Measurements from ENCODE around the gene CHPF.
A peak's percentile ranks its signal among the peaks of the same experiment; 100 is the strongest.

CHPF gene

DNA sequence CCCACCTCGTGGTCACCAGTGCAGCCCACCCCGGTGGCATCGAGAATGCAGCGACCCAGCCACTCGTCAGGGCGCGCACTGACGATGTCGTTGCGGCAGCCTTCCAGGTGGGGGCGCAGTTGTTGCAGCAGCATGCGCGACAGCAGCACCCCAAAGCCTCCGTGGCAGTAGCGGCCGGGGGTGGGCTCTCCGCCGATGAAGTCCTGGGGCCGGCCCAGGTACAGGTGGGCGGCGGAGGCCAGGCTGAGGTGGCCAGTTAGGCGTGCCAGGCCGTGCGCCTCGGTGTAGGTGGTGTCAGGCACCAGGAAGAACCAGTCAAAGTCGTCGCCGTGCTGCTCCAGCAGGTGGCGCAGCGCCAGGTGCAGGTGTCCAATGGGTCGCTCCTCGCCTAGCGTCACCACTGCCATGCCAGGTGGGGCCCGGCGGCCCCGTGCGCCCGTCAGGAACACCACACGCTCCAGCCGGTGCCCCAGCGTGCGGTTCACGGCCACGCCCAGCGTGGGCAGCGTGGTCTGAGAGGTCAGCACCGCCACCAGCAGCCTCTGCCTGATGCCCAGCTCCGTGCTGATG, 1.9 kb downstream of the CHPF start:
- peak overlapping the region; percentile 86 for H3K4me2 ChIP-seq (ENCODE audit: insufficient read depth, low read length, poor library complexity, severe bottlenecking)

GRCh38 chr2:219540784-219541504, 2.7 kb downstream of the CHPF start:
- H2BK5ac ChIP-seq (ENCODE audit: low read length), result no peak overlapping the region
- no peak overlapping the region for H2BK12ac ChIP-seq (ENCODE audit: low read length)
- no peak overlapping the region for H3K27ac ChIP-seq (replicated peaks; ENCODE audit: low read length)
- H3K23ac ChIP-seq (ENCODE audit: low read depth, low read length, poor library complexity), result no peak overlapping the region
- H4K8ac ChIP-seq (ENCODE audit: low read depth, low read length), result no peak overlapping the region
- peaks cover 0 to 16% (median 0%) of the 10 kb centered on the region in 3 experiments for H3K27me3 ChIP-seq (ENCODE audit: control insufficient read depth in 3 of 3, insufficient read depth in 3 of 3, low read depth in 1 of 3, low read length in 3 of 3)
- no peak overlapping the region for H3K4me2 ChIP-seq (ENCODE audit: insufficient read depth, low read length, poor library complexity, severe bottlenecking)
- H2AK5ac ChIP-seq (ENCODE audit: low read depth, low read length), result no peak overlapping the region
- H3K4me3 ChIP-seq (ENCODE audit: low read length in 2 of 2), result peak overlapping the region in 1 of 2 donors; percentile 50
- peaks cover 23 to 28% of the 10 kb centered on the region in 2 donors for H3K4me1 ChIP-seq (ENCODE audit: control insufficient read depth in 2 of 2, insufficient read depth in 1 of 2, low read depth in 1 of 2, low read length in 2 of 2)
- WGBS, 2 donors (ENCODE audit: extremely low coverage in 2 of 2, insufficient read length in 2 of 2, insufficient replicate concordance in 1 of 2), result no CpG with 5 or more reads among the region's 12 CpGs
- H3K79me1 ChIP-seq (ENCODE audit: low read depth, low read length), result peaks cover 4% of the 10 kb centered on the region
- H3K9ac ChIP-seq (ENCODE audit: low read depth, low read length, poor library complexity), result no peak overlapping the region
- peaks cover 13 to 32% of the 10 kb centered on the region in 2 donors for H3K36me3 ChIP-seq (replicated peaks in 1 of 2; ENCODE audit: control insufficient read depth in 2 of 2, insufficient read depth in 2 of 2, low read length in 2 of 2)
- no peaks in the 10 kb centered on the region for H3K9me3 ChIP-seq (replicated peaks in 1 of 2; ENCODE audit: control insufficient read depth in 2 of 2, insufficient read depth in 1 of 2, low read depth in 1 of 2, low read length in 2 of 2)
- H2BK120ac ChIP-seq (ENCODE audit: low read depth, low read length), result no peak overlapping the region
- H4K91ac ChIP-seq (ENCODE audit: low read depth, low read length, poor library complexity), result no peak overlapping the region
- no peak overlapping the region for H2AFZ ChIP-seq (ENCODE audit: low read length)
- no peak overlapping the region for H2BK15ac ChIP-seq (ENCODE audit: low read length)
- DNase-seq (ENCODE audit: low spot score), result no peak
- H3K18ac ChIP-seq (ENCODE audit: low read length), result no peak overlapping the region
- H3K4ac ChIP-seq (ENCODE audit: low read length), result no peak overlapping the region
- H3K14ac ChIP-seq (ENCODE audit: low read length), result no peak overlapping the region

More for the DNA sequence above, 1.9 kb downstream of the CHPF start:
- no peak overlapping the region for H2BK12ac ChIP-seq (ENCODE audit: low read length)
- H3K14ac ChIP-seq (ENCODE audit: low read length), result no peak overlapping the region
- no peaks in the 10 kb centered on the region for H3K9me3 ChIP-seq (replicated peaks in 1 of 2; ENCODE audit: control insufficient read depth in 2 of 2, insufficient read depth in 1 of 2, low read depth in 1 of 2, low read length in 2 of 2)
- H3K79me1 ChIP-seq (ENCODE audit: low read depth, low read length), result peaks cover 4% of the 10 kb centered on the region
- peak overlapping the region; percentile 47 for H2AK5ac ChIP-seq (ENCODE audit: low read depth, low read length)
- H2BK5ac ChIP-seq (ENCODE audit: low read length), result no peak overlapping the region
- peak; percentile 78 for DNase-seq (ENCODE audit: low spot score)
- H2BK120ac ChIP-seq (ENCODE audit: low read depth, low read length), result no peak overlapping the region
- H4K8ac ChIP-seq (ENCODE audit: low read depth, low read length), result no peak overlapping the region
- H3K4me1 ChIP-seq (ENCODE audit: control insufficient read depth in 2 of 2, insufficient read depth in 1 of 2, low read depth in 1 of 2, low read length in 2 of 2), result peaks cover 23 to 28% of the 10 kb centered on the region in 2 donors
- no peak overlapping the region for H3K27ac ChIP-seq (replicated peaks; ENCODE audit: low read length)
- peaks cover 13 to 32% of the 10 kb centered on the region in 2 donors for H3K36me3 ChIP-seq (replicated peaks in 1 of 2; ENCODE audit: control insufficient read depth in 2 of 2, insufficient read depth in 2 of 2, low read length in 2 of 2)
- no peak overlapping the region for H4K91ac ChIP-seq (ENCODE audit: low read depth, low read length, poor library complexity)
- H3K4ac ChIP-seq (ENCODE audit: low read length), result no peak overlapping the region
- no peak overlapping the region for H3K23ac ChIP-seq (ENCODE audit: low read depth, low read length, poor library complexity)
- peak overlapping the region; percentile 82 for H3K9ac ChIP-seq (ENCODE audit: low read depth, low read length, poor library complexity)
- H2AFZ ChIP-seq (ENCODE audit: low read length), result peak overlapping the region; percentile 75
- no CpG with 5 or more reads among the region's 48 CpGs for WGBS, 2 donors (ENCODE audit: extremely low coverage in 2 of 2, insufficient read length in 2 of 2, insufficient replicate concordance in 1 of 2)
- peaks cover 0 to 16% (median 0%) of the 10 kb centered on the region in 3 experiments for H3K27me3 ChIP-seq (ENCODE audit: control insufficient read depth in 3 of 3, insufficient read depth in 3 of 3, low read depth in 1 of 3, low read length in 3 of 3)
- peak overlapping the region in 1 of 2 donors; percentile 65 for H3K4me3 ChIP-seq (ENCODE audit: low read length in 2 of 2)
- peak overlapping the region; percentile 96 for H3K18ac ChIP-seq (ENCODE audit: low read length)
- peak overlapping the region; percentile 84 for H2BK15ac ChIP-seq (ENCODE audit: low read length)

GRCh38 chr2:219539926-219540678, 3.5 kb downstream of the CHPF start:
- Histone ChIP-seq H3K4me2 (ENCODE audit: insufficient read depth, low read length, poor library complexity, severe bottlenecking) (no peak overlapping the region), H3K9me3 (replicated peaks in 1 of 2; ENCODE audit: control insufficient read depth in 2 of 2, insufficient read depth in 1 of 2, low read depth in 1 of 2, low read length in 2 of 2) (no peaks in the 10 kb centered on the region), H2AK5ac (ENCODE audit: low read depth, low read length) (peak overlapping the region; percentile 63), H2BK120ac (ENCODE audit: low read depth, low read length) (no peak overlapping the region), H2AFZ (ENCODE audit: low read length) (no peak overlapping the region), H3K4me1 (ENCODE audit: control insufficient read depth in 2 of 2, insufficient read depth in 1 of 2, low read depth in 1 of 2, low read length in 2 of 2) (peaks cover 23 to 28% of the 10 kb centered on the region in 2 donors), H4K8ac (ENCODE audit: low read depth, low read length) (no peak overlapping the region), H2BK15ac (ENCODE audit: low read length) (peak overlapping the region; percentile 26), H3K9ac (ENCODE audit: low read depth, low read length, poor library complexity) (peak overlapping the region; percentile 12), H3K79me1 (ENCODE audit: low read depth, low read length) (peaks cover 4% of the 10 kb centered on the region), H3K27ac (replicated peaks; ENCODE audit: low read length) (no peak overlapping the region), H4K91ac (ENCODE audit: low read depth, low read length, poor library complexity) (no peak overlapping the region), H3K4ac (ENCODE audit: low read length) (no peak overlapping the region), H2BK5ac (ENCODE audit: low read length) (peak overlapping the region; percentile 39), H3K36me3 (replicated peaks in 1 of 2; ENCODE audit: control insufficient read depth in 2 of 2, insufficient read depth in 2 of 2, low read length in 2 of 2) (peaks cover 13 to 32% of the 10 kb centered on the region in 2 donors), H3K18ac (ENCODE audit: low read length) (no peak overlapping the region), H2BK12ac (ENCODE audit: low read length) (peak overlapping the region; percentile 22), H3K14ac (ENCODE audit: low read length) (no peak overlapping the region), H3K27me3 (ENCODE audit: control insufficient read depth in 3 of 3, insufficient read depth in 3 of 3, low read depth in 1 of 3, low read length in 3 of 3) (peaks cover 0 to 15% (median 2%) of the 10 kb centered on the region in 3 experiments), H3K23ac (ENCODE audit: low read depth, low read length, poor library complexity) (peak overlapping the region; percentile 12), H3K4me3 (ENCODE audit: low read length in 2 of 2) (no peak overlapping the region)
- DNase-seq (ENCODE audit: low spot score), result no peak
- WGBS, 2 donors (ENCODE audit: extremely low coverage in 2 of 2, insufficient read length in 2 of 2, insufficient replicate concordance in 1 of 2), result no CpG with 5 or more reads among the region's 46 CpGs
